Thymus (tissue), 11 donors: Measurements from ENCODE around the gene BMP2K. TPM values are rescaled to one million over a fixed set of nuclear protein-coding genes. Genes with fewer than 3 reads are reported as not detected.
"Not testable (repeated sequence)": the region's sequence is repeated elsewhere in the genome, so short reads cannot be mapped to it uniquely, and the experiment has no call there.

Source experiments
- DNase-seq, 9 donors: peaks; one replicate each; pipeline ENCODE4 v3.0.0-alpha.2; 2013; ENCODE audit warnings: low spot score in 9 of 9, low read depth in 6 of 9, missing footprints in 1 of 9
- H3K27ac ChIP-seq, 2 donors: one replicate each; pipeline ENCODE4 v1.5.1; 2013; ENCODE audit warnings: control low read depth in 1 of 2, low read depth in 1 of 2, low read length in 1 of 2, mild to moderate bottlenecking in 1 of 2, moderate library complexity in 1 of 2
- H3K27me3 ChIP-seq, 2 donors: one replicate each; pipeline ENCODE4 v1.5.1; 2013; ENCODE audit warnings: low read length in 1 of 2; ENCODE audit not compliant: control insufficient read depth in 2 of 2, insufficient read depth in 1 of 2
- H3K36me3 ChIP-seq, 2 donors: one replicate each; pipeline ENCODE4 v1.5.1; 2013; ENCODE audit warnings: low read length in 1 of 2, mild to moderate bottlenecking in 1 of 2, moderate library complexity in 1 of 2; ENCODE audit not compliant: control insufficient read depth in 2 of 2, insufficient read depth in 2 of 2
- H3K4me1 ChIP-seq, 2 donors: one replicate each; pipeline ENCODE4 v1.5.1; 2013; ENCODE audit warnings: low read length in 2 of 2; ENCODE audit not compliant: control insufficient read depth in 2 of 2, insufficient read depth in 2 of 2
- H3K4me3 ChIP-seq, 2 donors: one replicate each; pipeline ENCODE4 v1.5.1; 2013; ENCODE audit warnings: low read length in 2 of 2, control low read depth in 1 of 2, mild to moderate bottlenecking in 1 of 2
- H3K9me3 ChIP-seq, 2 donors: one replicate each; pipeline ENCODE4 v1.5.1; 2013; ENCODE audit warnings: low read length in 1 of 2, mild to moderate bottlenecking in 1 of 2; ENCODE audit not compliant: control insufficient read depth in 2 of 2, insufficient read depth in 1 of 2
- WGBS: extraction: QIAGEN DNeasy Blood & Tissue Kit; methylation state at CpG from one replicate; pipeline ENCODE4 v1.1.7; 2013; 5-methylcytosine and 5-hydroxymethylcytosine counted together
- polyA plus RNA-seq: library from polyadenylated mRNA; stranded (reverse); fragments of 200-250 nt; gene quantifications from one replicate; pipeline ENCODE4 v1.2.3, GENCODE V29; 2013
- total RNA-seq: library from RNA; stranded (reverse); fragments of 120-200 nt; gene quantifications from one replicate; pipeline ENCODE4 v1.2.4, GENCODE V29; 2013
- donor health status: healthy.

BMP2K gene
- total and polyA plus RNA-seq, 2 donors: 34.3 to 36.5 TPM

DNA sequence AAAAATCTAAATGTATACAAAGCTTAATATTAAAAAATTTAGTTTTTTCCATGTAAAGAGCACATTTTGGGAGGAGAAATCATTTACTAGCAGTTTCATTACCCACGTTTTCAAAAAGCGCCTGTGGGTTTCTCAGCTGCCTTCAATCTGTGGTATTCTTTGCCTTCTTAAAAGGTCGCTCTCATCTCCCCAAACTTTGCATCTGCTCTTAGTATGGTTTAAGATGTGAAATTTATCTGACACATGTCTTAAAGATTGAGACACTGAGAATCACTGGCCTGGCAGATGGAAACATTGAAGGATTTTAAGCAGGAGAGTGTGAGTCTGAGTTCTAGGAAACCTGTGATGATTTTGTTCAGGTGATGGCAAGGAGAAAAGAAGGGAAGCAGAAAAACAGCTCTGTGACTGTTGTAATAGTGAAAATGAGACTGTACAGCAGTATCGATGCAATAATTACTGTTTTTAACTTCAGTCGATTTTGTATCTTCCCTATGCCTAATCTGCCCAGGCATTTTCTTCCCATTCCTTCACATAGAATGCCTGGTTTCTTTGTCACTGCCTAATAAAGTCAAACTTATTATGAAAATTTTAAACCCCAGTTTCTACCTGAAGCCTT is 87.2 kb downstream of the BMP2K start:
- H3K4me1 ChIP-seq: no peaks in the 10 kb centered on the region
- H3K36me3 ChIP-seq: peaks cover 4 to 26% of the 10 kb centered on the region in 2 donors
- no peaks in the 10 kb centered on the region for H3K9me3 ChIP-seq
- no peak overlapping the region for H3K27ac ChIP-seq
- H3K27me3 ChIP-seq: no peaks in the 10 kb centered on the region
- H3K4me3 ChIP-seq: no peak overlapping the region
- peak in 1 of 9 donors; percentile 24 for DNase-seq
- WGBS: 79% methylated on average over 5 of the region's 5 CpGs

DNA sequence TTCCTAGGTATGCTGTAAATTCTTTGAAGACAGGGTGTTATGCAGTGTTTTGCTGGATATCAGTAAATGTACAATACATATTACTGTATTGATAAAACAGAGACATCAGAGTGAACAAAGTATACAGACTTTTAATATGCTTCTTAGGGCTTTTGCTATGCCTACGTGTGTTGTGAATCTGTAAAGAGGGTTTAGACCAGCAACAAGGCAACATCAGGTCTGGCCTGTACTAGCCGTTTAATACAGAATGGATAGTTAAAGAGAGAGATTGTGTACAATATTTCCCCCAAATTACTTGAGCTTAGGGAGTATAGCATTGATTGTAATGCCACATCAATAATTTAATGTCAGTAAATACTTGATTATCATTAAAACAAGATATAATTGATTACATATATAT is 87.8 kb downstream of the BMP2K start:
- no peak for DNase-seq
- Histone ChIP-seq H3K9me3 (no peaks in the 10 kb centered on the region), H3K27ac (no peak overlapping the region), H3K27me3 (no peaks in the 10 kb centered on the region), H3K4me1 (no peaks in the 10 kb centered on the region), H3K4me3 (no peak overlapping the region), H3K36me3 (peaks cover 6 to 26% of the 10 kb centered on the region in 2 donors)
- WGBS: 95% methylated on average over 2 of the region's 2 CpGs

DNA sequence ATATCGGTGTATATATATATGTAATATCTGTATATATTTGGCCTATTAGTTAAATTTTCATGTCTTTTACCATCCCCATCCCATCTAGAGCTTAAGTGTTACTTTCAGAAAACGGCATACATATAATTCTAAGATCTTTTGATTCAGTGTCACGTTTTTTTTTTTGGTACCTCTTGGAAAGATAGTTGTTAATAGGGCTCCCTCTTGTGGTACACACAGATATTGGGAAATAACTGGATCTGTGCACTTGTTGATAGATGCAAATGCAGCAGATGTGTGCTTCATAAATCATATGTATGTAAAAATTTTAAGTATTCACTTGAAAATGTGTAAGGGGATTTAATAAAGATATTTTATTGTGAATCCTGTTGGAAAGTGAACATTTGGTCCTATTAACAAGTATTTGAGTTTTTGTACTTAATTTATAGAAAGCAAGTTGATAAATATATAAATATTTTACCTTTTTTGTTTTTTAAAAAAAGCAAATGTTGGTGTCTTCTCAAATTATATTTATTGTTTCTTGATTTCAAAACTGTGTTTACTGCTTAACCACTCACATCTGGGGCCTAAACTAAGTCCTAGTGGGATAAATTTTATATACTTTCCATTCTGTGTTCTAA is 88.4 kb downstream of the BMP2K start:
- H3K9me3 ChIP-seq: no peaks in the 10 kb centered on the region
- no peak overlapping the region for H3K4me3 ChIP-seq
- no peak overlapping the region for H3K27ac ChIP-seq
- H3K4me1 ChIP-seq: no peaks in the 10 kb centered on the region
- WGBS: 35% methylated on average over 3 of the region's 3 CpGs
- DNase-seq: peak; percentile 30 to 90 (median 68)
- H3K27me3 ChIP-seq: no peaks in the 10 kb centered on the region
- H3K36me3 ChIP-seq: peaks cover 6 to 26% of the 10 kb centered on the region in 2 donors

DNA sequence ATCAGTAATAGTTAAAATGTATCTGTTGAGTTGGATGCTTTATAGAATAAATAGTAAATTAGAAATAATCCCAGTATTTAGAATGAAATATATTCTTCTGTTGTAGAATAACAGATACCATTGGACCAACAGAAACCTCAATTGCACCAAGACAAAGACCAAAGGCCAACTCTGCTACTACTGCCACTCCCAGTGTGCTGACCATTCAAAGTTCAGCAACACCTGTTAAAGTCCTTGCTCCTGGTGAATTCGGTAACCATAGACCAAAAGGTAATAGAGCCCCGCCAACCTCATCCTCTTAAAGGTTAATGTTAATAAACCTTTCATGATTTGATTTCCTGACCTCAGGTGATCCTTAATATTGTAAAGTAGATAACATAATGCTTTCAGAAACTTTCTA is 89.3 kb downstream of the BMP2K start:
- no peak overlapping the region for H3K27ac ChIP-seq
- DNase-seq: no peak
- H3K36me3 ChIP-seq: peaks cover 6 to 20% of the 10 kb centered on the region in 2 donors
- H3K9me3 ChIP-seq: no peaks in the 10 kb centered on the region
- 97% methylated on average over 2 of the region's 2 CpGs for whole genome bisulfite sequencing
- H3K4me1 ChIP-seq: no peaks in the 10 kb centered on the region
- H3K27me3 ChIP-seq: no peaks in the 10 kb centered on the region
- no peak overlapping the region for H3K4me3 ChIP-seq

DNA sequence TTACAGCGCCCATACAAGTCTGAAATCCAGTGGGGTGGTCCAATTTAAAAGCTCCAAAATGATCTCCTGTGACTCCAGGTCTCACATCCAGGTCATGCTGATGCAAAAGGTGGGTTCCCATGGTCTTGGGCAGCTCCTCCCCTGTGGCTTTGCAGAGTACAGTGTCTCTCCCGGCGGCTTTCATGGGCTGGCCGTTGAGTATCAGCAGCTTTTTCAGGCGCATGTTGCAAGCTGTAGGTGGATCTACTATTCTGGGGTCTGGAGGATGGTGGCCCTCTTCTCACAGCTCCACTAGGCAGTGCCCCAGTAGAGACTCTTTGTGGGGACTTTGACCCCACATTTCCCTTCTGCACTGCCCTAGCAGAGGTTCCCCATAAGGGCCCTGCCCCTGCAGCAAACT is 92.6 kb downstream of the BMP2K start:
- not testable (repeated sequence) for H3K4me3 ChIP-seq, H3K4me1 ChIP-seq, H3K27ac ChIP-seq, H3K27me3 ChIP-seq, DNase-seq, H3K9me3 ChIP-seq
- H3K36me3 ChIP-seq: peaks cover 11 to 42% of the 10 kb centered on the region in 2 donors
- 99% methylated on average over 5 of the region's 5 CpGs for WGBS

DNA sequence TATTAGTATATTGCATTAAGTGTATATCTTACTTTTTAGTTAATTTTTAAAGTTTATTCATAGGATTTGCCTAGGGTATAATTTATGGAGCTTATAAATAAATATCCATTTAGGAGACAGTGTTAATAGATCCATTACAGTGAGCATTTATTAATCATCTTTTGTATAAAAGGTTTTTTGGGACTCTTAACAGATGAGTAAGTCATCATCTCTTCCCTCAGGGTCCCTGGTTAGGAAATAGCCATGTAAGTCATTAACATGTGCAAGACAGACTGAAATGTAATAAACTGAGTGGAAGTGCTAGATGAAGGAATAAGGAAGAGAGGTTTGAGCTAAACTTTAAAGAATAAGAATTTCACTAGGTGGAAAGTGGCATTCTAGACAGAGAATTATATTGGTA is 93.9 kb downstream of the BMP2K start:
- H3K27ac ChIP-seq: no peak overlapping the region
- no peaks in the 10 kb centered on the region for H3K9me3 ChIP-seq
- peaks cover 11 to 42% of the 10 kb centered on the region in 2 donors for H3K36me3 ChIP-seq
- no peaks in the 10 kb centered on the region for H3K27me3 ChIP-seq
- no peak for DNase-seq
- no peak overlapping the region for H3K4me3 ChIP-seq
- no peaks in the 10 kb centered on the region for H3K4me1 ChIP-seq

DNA sequence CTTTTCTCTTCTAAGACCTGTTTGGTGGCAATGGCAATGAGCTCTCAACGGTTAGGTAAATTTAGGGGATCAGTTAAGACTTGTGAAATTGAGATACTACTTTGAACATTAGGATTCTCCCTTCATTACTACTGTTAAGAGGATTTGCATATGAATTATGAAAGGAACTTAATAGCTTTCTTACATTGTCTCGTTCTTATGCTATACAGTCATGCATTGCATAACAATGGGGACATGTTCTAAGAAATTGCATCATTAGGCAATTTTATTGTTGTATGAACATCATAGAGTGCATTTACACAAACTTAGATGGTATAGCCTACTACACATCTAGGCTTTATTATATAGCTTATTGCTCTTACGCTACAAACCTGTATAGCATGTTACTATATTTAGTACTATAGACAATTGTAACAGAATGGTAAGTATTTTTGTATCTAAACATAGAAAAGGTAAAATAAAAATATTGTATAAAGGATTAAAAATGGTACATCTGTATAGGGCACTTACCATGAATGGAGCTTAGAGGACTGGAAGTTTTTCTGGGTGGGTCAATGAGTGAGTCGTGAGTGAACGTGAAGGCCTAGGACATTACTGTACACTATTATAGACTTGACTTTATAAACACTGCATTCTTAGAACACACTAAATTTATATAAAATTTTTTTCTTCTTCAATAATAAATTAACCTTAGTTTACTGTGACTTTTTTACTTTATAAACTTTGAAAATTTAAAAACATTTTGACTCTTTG is 100.6 kb downstream of the BMP2K start:
- Histone ChIP-seq H3K27me3 (no peaks in the 10 kb centered on the region), H3K9me3 (no peaks in the 10 kb centered on the region), H3K4me1 (no peaks in the 10 kb centered on the region), H3K4me3 (no peak overlapping the region), H3K27ac (no peak overlapping the region), H3K36me3 (peaks cover 4 to 34% of the 10 kb centered on the region in 2 donors)
- 99% methylated on average over 5 of the region's 5 CpGs for WGBS
- no peak for DNase-seq

DNA sequence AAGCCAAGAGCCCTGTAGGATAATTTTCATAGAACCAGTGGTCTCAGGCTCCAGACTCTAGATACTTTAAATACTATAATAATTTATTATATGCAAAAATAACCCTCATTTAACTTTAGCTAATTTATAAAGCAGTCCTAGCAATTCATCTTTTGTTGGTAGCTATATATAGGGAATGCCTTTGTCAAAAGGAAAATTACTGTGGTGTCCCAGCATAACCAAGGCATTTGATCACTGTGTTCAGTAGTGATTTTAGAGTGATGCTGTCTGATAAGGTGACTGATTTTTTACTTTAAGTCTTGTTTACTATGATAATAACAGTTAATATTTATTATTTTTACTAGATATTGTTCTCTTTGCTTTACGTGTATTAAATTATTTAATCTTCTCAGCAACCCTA is 101.9 kb downstream of the BMP2K start:
- Histone ChIP-seq H3K9me3 (no peaks in the 10 kb centered on the region), H3K27me3 (no peaks in the 10 kb centered on the region), H3K4me1 (no peaks in the 10 kb centered on the region), H3K36me3 (peaks cover 0 to 25% of the 10 kb centered on the region in 2 donors), H3K4me3 (no peak overlapping the region), H3K27ac (no peak overlapping the region)
- WGBS: 99% methylated on average over 1 of the region's 1 CpG
- DNase-seq: no peak

DNA sequence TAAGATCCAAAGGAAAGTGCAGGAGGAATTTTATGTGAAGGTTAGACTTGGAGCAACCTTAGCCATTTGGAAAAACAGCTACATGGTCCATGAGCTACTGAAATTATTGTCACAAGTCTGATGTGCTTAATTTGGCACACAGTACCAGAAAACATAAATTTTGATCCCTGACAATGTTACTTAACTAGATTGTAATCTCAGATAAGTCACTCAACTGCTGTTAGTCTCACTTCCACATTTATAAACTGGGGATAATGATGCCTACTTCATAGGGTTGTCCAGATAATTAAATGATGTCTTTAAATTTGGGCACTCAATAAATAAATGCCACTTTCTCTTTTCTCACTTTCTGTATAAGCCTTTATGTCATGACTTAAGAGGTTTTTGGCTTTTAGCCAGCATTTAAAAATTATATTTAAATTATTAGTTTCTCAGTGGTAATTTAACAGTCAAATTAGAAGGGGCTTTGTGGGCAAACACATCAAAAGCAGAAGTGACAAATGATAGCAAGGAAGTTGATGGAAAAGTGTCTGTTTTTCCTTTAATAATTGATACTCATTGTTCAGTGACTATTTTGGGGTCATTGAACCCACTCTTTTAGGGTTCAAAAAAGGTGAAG is 104.8 kb downstream of the BMP2K start:
- H3K4me1 ChIP-seq: no peaks in the 10 kb centered on the region
- DNase-seq: no peak
- no peak overlapping the region for H3K27ac ChIP-seq
- H3K4me3 ChIP-seq: no peak overlapping the region
- peaks cover 0 to 16% of the 10 kb centered on the region in 2 donors for H3K36me3 ChIP-seq
- no peaks in the 10 kb centered on the region for H3K27me3 ChIP-seq
- H3K9me3 ChIP-seq: no peaks in the 10 kb centered on the region
